Heart left ventricle (tissue), 16 donors: Measurements from ENCODE around the gene C1S. TPM values are rescaled to one million over a fixed set of nuclear protein-coding genes. Genes with fewer than 3 reads are reported as not detected.

Source experiments
- ATAC-seq, 4 donors: fragments of 200-7000 bp; cut with Tn5 transposase; one replicate each; pipeline ENCODE4 v1.9.1; 2020 to 2022; ENCODE audit warnings: moderate library complexity in 4 of 4, mild to moderate bottlenecking in 3 of 4, moderate number of reproducible peaks in 1 of 4
- DNase-seq, 5 donors: peaks; one replicate each; pipeline ENCODE4 v3.0.0-alpha.2; 2020
- H3K27ac ChIP-seq, 12 donors: fragments of 200-600 bp; sonication (generic) in 4 of 12; one replicate each; pipeline versions ENCODE4 v1.5.0 to v1.8.0; 2016 to 2022; ENCODE audit warnings: mild to moderate bottlenecking in 2 of 12
- H3K27me3 ChIP-seq, 9 donors: fragments of 200-600 bp; sonication (generic) in 2 of 9; one replicate each; pipeline versions ENCODE4 v1.5.1 to v1.8.0; 2016 to 2022; ENCODE audit warnings: mild to moderate bottlenecking in 3 of 9
- H3K36me3 ChIP-seq, 9 donors: fragments of 200-600 bp; sonication (generic) in 2 of 9; one replicate each; pipeline versions ENCODE4 v1.5.0 to v1.8.0; 2018 to 2022; ENCODE audit warnings: mild to moderate bottlenecking in 2 of 9
- H3K4me1 ChIP-seq, 12 donors: fragments of 200-600 bp; sonication (generic) in 4 of 12; one replicate each; pipeline versions ENCODE4 v1.5.0 to v1.8.0; 2016 to 2022; ENCODE audit warnings: mild to moderate bottlenecking in 3 of 12
- H3K4me3 ChIP-seq, 12 donors: fragments of 200-600 bp; sonication (generic) in 4 of 12; one replicate each; pipeline versions ENCODE4 v1.5.0 to v1.8.0; 2017 to 2022; ENCODE audit warnings: mild to moderate bottlenecking in 9 of 12, moderate library complexity in 4 of 12
- H3K9me3 ChIP-seq, 12 donors: fragments of 200-600 bp; sonication (generic) in 4 of 12; one replicate each; pipeline versions ENCODE4 v1.5.0 to v1.8.0; 2016 to 2022; ENCODE audit warnings: mild to moderate bottlenecking in 1 of 12
- CTCF ChIP-seq, 12 donors: fragments of 200-600 bp; sonication (generic) in 4 of 12; IDR thresholded peaks; one replicate each; pipeline versions ENCODE4 v1.5.0 to v1.8.0; 2018 to 2022; ENCODE audit warnings: antibody characterized with exemption in 12 of 12, mild to moderate bottlenecking in 5 of 12
- POLR2A ChIP-seq, 2 donors: fragments of 450-650 bp; IDR thresholded peaks; one replicate each; pipeline ENCODE4 v1.6.1; 2017; ENCODE audit warnings: antibody characterized with exemption in 2 of 2, mild to moderate bottlenecking in 2 of 2, moderate library complexity in 2 of 2
- WGBS, 4 donors: extraction: QIAGEN DNeasy Blood & Tissue Kit in 2 of 4; methylation state at CpG; one replicate each; pipeline versions ENCODE4 v1.1.5 to v1.1.7; 2013 to 2018; 5-methylcytosine and 5-hydroxymethylcytosine counted together
- intact Hi-C, 10 donors: fragments of 100-400 bp; cut with DNase I; formaldehyde crosslinking; loops; one replicate each; pipeline versions ENCODE4 v1.11.1 to v1.14.2; 2022
- polyA plus RNA-seq, 2 donors: library from polyadenylated mRNA; stranded (reverse); fragments of 200-250 nt; gene quantifications; one replicate each; pipeline ENCODE4 v1.2.3, GENCODE V29; 2013
- total RNA-seq, 9 donors: library from RNA; depleted of rRNA in 2 of 9; stranded (reverse); fragments of >200 nt in 2 of 9; fragmentation: NEBNext Ultra II Directional in 3 of 9; extraction: Animal tissue kit (Norgen Biotek cat#: 25700) in 3 of 9; gene quantifications; one replicate each; pipeline versions ENCODE4 v1.1.0 to v1.2.4, GENCODE V29; 2016 to 2023
- donor health status: ischemic (EF 13 %, LVEDD 7.1; RV severe dilation, severe dysfunction).
- donor health status: healthy with polysubstance abuse.
- donor health status: DM: no; HTN: yes; CAD: no.
- donor health status: DM: no; HTN: no; CAD: no.
- donor health status: ischemic (EF 25% LVEDD 6.9; RV normal size, moderate dysfunction).
- donor health status: ischemic (EF 25% LVEDD 5.7; RV mildly dilated, moderate dysfunction).
- donor health status: healthy.
- donor health status: DM: yes; HTN: yes; CAD: no.
- donor health status: ischemic (EF 35%, LVEDD 5.7; RV mildly dilated, moderate dysfunction).
- donor health status: nonischemic (EF 11% LVEDD 7.7; RV severe dilation, severe dysfunction).
- donor health status: DM: yes; HTN: yes; CAD: no.
- donor health status: PGD.
- donor health status: ischemic (EF 29% LVEDD 5.4; RV normal size, mild dysfunction).
- donor health status: nonischemic (EF 23%, LVEDD 6.1; RV moderate dilation, normal function).

The C1S gene
- total and polyA plus RNA-seq, 11 donors, result 30.1 to 247 (median 60.5) TPM

- intact Hi-C loops, result loop anchor here in 9 of 10 donors (1.0 to 10.0 kb wide), 11 partner anchors 15 to 172 kb away; partner anchors contain the start of genes C12orf57 (in 5 of the 9), RNU7-1 (in 4 of the 9), C1S (in 3 of the 9) and C1RL (in 1 of the 9)
- no peak overlapping the region for H3K4me3 ChIP-seq
- no peaks in the 10 kb centered on the region for H3K27me3 ChIP-seq
- H3K4me1 ChIP-seq, result peaks cover 0 to 29% (median 7%) of the 10 kb centered on the region in 12 donors
- no peak overlapping the region for H3K27ac ChIP-seq
- ATAC-seq, result no peak
- peaks cover 0 to 23% (median 6%) of the 10 kb centered on the region in 9 donors for H3K36me3 ChIP-seq
- no peaks in the 10 kb centered on the region for H3K9me3 ChIP-seq
- WGBS, 4 donors, result 73 to 82% (median 78%) methylated on average over 10 of the region's 10 CpGs
- TF ChIP-seq CTCF (IDR thresholded peaks at IDR 0.05) (no peak), POLR2A (IDR thresholded peaks at IDR 0.05) (no peak)
- DNase-seq, result no peak
These were observed 33.4 kb downstream of the C1S start for GRCh38 chr12:7093892-7094291.

GRCh38 chr12:7096006-7096932 lies 35.8 kb downstream of the C1S start:
- ATAC-seq, result no peak
- no peak for TF ChIP-seq CTCF (IDR thresholded peaks at IDR 0.05)
- TF ChIP-seq POLR2A (IDR thresholded peaks at IDR 0.05), result no peak
- Histone ChIP-seq H3K27me3 (no peaks in the 10 kb centered on the region), H3K4me3 (no peak overlapping the region), H3K27ac (no peak overlapping the region), H3K4me1 (peaks cover 0 to 20% (median 8%) of the 10 kb centered on the region in 12 donors), H3K36me3 (peaks cover 0 to 29% (median 6%) of the 10 kb centered on the region in 9 donors), H3K9me3 (no peaks in the 10 kb centered on the region)
- WGBS, 4 donors, result 85 to 87% (median 86%) methylated on average over 17 to 26 of the region's 26 CpGs
- DNase-seq, result no peak
- intact Hi-C loops, result loop anchor here in 5 of 10 donors (5.0 to 10.0 kb wide), 3 partner anchors 34 to 151 kb away; partner anchors contain the start of genes C12orf57 (in 3 of the 5), RNU7-1 (in 3 of the 5) and C1S (in 1 of the 5)

- intact Hi-C loops, result loop anchor here in 5 of 10 donors (5.0 to 10.0 kb wide), 3 partner anchors 35 to 152 kb away; partner anchors contain the start of genes C12orf57 (in 3 of the 5), RNU7-1 (in 3 of the 5) and C1S (in 1 of the 5)
- H3K27me3 ChIP-seq, result no peaks in the 10 kb centered on the region
- no peak for DNase-seq
- TF ChIP-seq CTCF (IDR thresholded peaks at IDR 0.05) (no peak), POLR2A (IDR thresholded peaks at IDR 0.05) (no peak)
- H3K36me3 ChIP-seq, result peaks cover 0 to 29% (median 6%) of the 10 kb centered on the region in 9 donors
- ATAC-seq, result no peak
- H3K4me1 ChIP-seq, result peaks cover 0 to 18% (median 4%) of the 10 kb centered on the region in 12 donors
- H3K4me3 ChIP-seq, result no peak overlapping the region
- H3K9me3 ChIP-seq, result no peaks in the 10 kb centered on the region
- no peak overlapping the region for H3K27ac ChIP-seq
- 86 to 89% (median 88%) methylated on average over 14 to 19 of the region's 19 CpGs for WGBS, 4 donors
These were observed 36.5 kb downstream of the C1S start for GRCh38 chr12:7096979-7097378.
